CD4-positive, alpha-beta T cell (primary cell): ENCODE data around the gene DCST2. TPM values are rescaled to one million over a fixed set of nuclear protein-coding genes. Genes with fewer than 3 reads are reported as not detected.

Experiments used
- ATAC-seq: fragments of 200-7000 bp; cut with Tn5 transposase; one replicate; pipeline ENCODE4 v1.10.0; 2022; ENCODE audit warnings: mild to moderate bottlenecking; ENCODE audit not compliant: poor library complexity
- CTCF ChIA-PET: fragments of 350-600 bp; sonication (Branson Sonifier 250); formaldehyde crosslinking; loops from one replicate; lab custom pipeline; 2021; ENCODE audit warnings: antibody characterized with exemption, inconsistent platforms; lab: Charles Lee
- POLR2A ChIA-PET: fragments of 350-600 bp; sonication (Branson Sonifier 250); formaldehyde crosslinking; loops from one replicate; lab custom pipeline; 2021; ENCODE audit warnings: antibody characterized with exemption, inconsistent platforms; lab: Charles Lee
- DNase-seq, 14 experiments: peaks; one replicate each; pipeline ENCODE4 v3.0.0-alpha.2; 2013 to 2020; ENCODE audit warnings: mixed read lengths in 2 of 14
- H3K27ac ChIP-seq, 2 donors: one replicate each; pipeline versions ENCODE4 v1.5.1 to v1.7.0; 2013; ENCODE audit warnings: low read length in 2 of 2, low read depth in 1 of 2, mild to moderate bottlenecking in 1 of 2
- H3K27me3 ChIP-seq, 2 experiments: 1 replicate in 1 of 2; 2 replicates in 1 of 2; pipeline versions ENCODE4 v1.6.1 to v1.7.0; 2013; ENCODE audit warnings: low read length in 2 of 2, control low read depth in 1 of 2, mild to moderate bottlenecking in 1 of 2, moderate library complexity in 1 of 2; ENCODE audit not compliant: insufficient read depth in 2 of 2, control insufficient read depth in 1 of 2
- H3K36me3 ChIP-seq: one replicate; pipeline ENCODE4 v1.6.1; 2013; ENCODE audit warnings: low read length, control low read depth; ENCODE audit not compliant: insufficient read depth
- H3K4me1 ChIP-seq: one replicate; pipeline ENCODE4 v1.6.1; 2013; ENCODE audit warnings: low read length, control low read depth; ENCODE audit not compliant: insufficient read depth
- H3K4me3 ChIP-seq: one replicate; pipeline ENCODE4 v1.5.1; 2013; ENCODE audit warnings: mild to moderate bottlenecking, low read length, moderate library complexity
- H3K9me3 ChIP-seq, 2 experiments: 1 replicate in 1 of 2; 2 replicates in 1 of 2; pipeline versions ENCODE4 v1.6.1 to v1.7.0; 2013; ENCODE audit warnings: low read length in 2 of 2, mild to moderate bottlenecking in 2 of 2, control low read depth in 1 of 2, moderate library complexity in 1 of 2; ENCODE audit not compliant: control insufficient read depth in 1 of 2, insufficient read depth in 1 of 2
- H3K27ac Mint-ChIP-seq: one replicate; pipeline ENCODE4 v1.8.0; 2020; ENCODE audit warnings: mixed read lengths
- H3K27me3 Mint-ChIP-seq: one replicate; pipeline ENCODE4 v1.8.0; 2021; ENCODE audit warnings: mixed read lengths
- H3K36me3 Mint-ChIP-seq: one replicate; pipeline ENCODE4 v1.8.0; 2021; ENCODE audit warnings: low read depth, mixed read lengths
- H3K4me1 Mint-ChIP-seq: one replicate; pipeline ENCODE4 v1.8.0; 2021; ENCODE audit warnings: low read depth, mixed read lengths
- H3K4me3 Mint-ChIP-seq: one replicate; pipeline ENCODE4 v1.8.0; 2020; ENCODE audit warnings: mild to moderate bottlenecking, mixed read lengths
- H3K9me3 Mint-ChIP-seq: one replicate; pipeline ENCODE4 v1.8.0; 2020; ENCODE audit warnings: mixed read lengths
- intact Hi-C, 2 experiments: fragments of 100-400 bp; cut with DNase I in 1 of 2; cut with micrococcal nuclease in 1 of 2; formaldehyde crosslinking; loops; one replicate each; pipeline versions ENCODE4 v1.15.1 to v1.9.0; 2023 to 2025; cut with DNase I, micrococcal nuclease
- polyA plus RNA-seq, 2 donors: library from polyadenylated mRNA; unstranded; fragments of 120-200 nt; gene quantifications; one replicate each; pipeline ENCODE4 v1.2.1, GENCODE V29; 2013
- total RNA-seq, 174 experiments: library from RNA in 2 of 174; stranded (reverse) in 2 of 174; gene quantifications; one replicate each; pipeline ENCODE4 v1.2.3 and lab custom pipeline; 2021 to 2026
- TF ChIP-seq, protein P1 (sequence below): fragments of 200-600 bp; IDR thresholded peaks from one replicate; pipeline ENCODE4 v1.8.0; 2022; ENCODE audit warnings: antibody characterized with exemption, mild to moderate bottlenecking

DCST2 gene
- total RNA-seq (1 to 10 TPM; 1.4 to 2.2 TPM), total RNA-seq (lab: John Stamatoyannopoulos, UW) (0 to 6.3 (median 0.89) reads per million in 172 experiments)
- polyA plus RNA-seq (2013, experiment 1 of 2): 0.49 TPM
- polyA plus RNA-seq (2013, experiment 2 of 2): 0.86 TPM

DNA sequence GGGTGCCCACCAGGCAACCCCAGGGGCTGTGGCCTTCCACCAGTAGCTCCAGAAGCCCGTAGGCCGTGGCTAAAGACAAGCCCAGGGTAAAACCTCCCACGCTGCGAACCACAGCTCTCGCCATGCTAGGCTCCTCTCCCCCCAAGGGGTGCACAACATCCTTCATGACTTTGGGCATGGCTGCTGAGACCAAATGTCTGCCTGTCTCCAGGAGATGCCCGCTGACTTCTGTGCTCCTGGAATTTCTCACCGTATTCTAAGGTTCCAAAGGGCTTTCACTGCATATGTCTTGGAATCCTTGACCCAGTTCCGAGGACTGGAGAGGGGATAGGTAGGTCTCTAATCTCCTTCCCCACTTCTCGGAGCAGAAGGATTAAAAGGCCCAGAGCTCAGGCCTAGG lies at the start of gene DCST2, which contains the start of gene DCST1:
Gene DCST2, minus strand, starts transcription at position 258 of the 400 bp plus-strand sequence. Its CDS starts 80 bp downstream, at position 178.
Gene DCST1, plus strand, starts transcription at position 301 of the 400 bp plus-strand sequence. CDS start 213 bp downstream, outside the sequence.
- POLR2A ChIA-PET: no interaction called here
- no peak for ATAC-seq

GRCh38 chr1:155083052-155083541 lies 49.5 kb upstream of the DCST2 start:
- intact Hi-C loops: loop anchor here (10.0 kb wide), 4 partner anchors 128 to 758 kb away; partner anchors contain the start of genes AQP10 (in 1 of the 2), ATP8B2 (in 1 of the 2), IL6R (in 1 of the 2) and PBXIP1 (in 1 of the 2)
- no peaks in the 10 kb centered on the region for H3K36me3 ChIP-seq
- H3K9me3 Mint-ChIP-seq: no peaks in the 10 kb centered on the region
- peaks cover 64% of the 10 kb centered on the region for H3K4me1 Mint-ChIP-seq
- no peak overlapping the region for H3K4me3 ChIP-seq
- peak overlapping the region; percentile 70 for H3K4me3 Mint-ChIP-seq
- POLR2A ChIA-PET: no interaction called here
- TF ChIP-seq, protein P1, sequence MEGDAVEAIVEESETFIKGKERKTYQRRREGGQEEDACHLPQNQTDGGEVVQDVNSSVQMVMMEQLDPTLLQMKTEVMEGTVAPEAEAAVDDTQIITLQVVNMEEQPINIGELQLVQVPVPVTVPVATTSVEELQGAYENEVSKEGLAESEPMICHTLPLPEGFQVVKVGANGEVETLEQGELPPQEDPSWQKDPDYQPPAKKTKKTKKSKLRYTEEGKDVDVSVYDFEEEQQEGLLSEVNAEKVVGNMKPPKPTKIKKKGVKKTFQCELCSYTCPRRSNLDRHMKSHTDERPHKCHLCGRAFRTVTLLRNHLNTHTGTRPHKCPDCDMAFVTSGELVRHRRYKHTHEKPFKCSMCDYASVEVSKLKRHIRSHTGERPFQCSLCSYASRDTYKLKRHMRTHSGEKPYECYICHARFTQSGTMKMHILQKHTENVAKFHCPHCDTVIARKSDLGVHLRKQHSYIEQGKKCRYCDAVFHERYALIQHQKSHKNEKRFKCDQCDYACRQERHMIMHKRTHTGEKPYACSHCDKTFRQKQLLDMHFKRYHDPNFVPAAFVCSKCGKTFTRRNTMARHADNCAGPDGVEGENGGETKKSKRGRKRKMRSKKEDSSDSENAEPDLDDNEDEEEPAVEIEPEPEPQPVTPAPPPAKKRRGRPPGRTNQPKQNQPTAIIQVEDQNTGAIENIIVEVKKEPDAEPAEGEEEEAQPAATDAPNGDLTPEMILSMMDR: no peak
- DNase-seq: no peak
- no peak overlapping the region for H3K27ac ChIP-seq
- H3K27me3 Mint-ChIP-seq: peaks cover 42% of the 10 kb centered on the region
- H3K27ac Mint-ChIP-seq: no peak overlapping the region
- peaks cover 3% of the 10 kb centered on the region for H3K36me3 Mint-ChIP-seq
- CTCF ChIA-PET: no interaction called here
- H3K4me1 ChIP-seq: peaks cover 84% of the 10 kb centered on the region
- H3K27me3 ChIP-seq: peaks cover 46% of the 10 kb centered on the region in 2 experiments
- H3K9me3 ChIP-seq: peaks cover 0 to 30% of the 10 kb centered on the region in 2 experiments
- ATAC-seq: no peak

More for the DNA sequence above, at the start of gene DCST2, which contains the start of gene DCST1:
- CTCF ChIA-PET: interaction anchor here (1.1 kb wide), 1 partner anchor 17 kb away, joined by 3 read pairs; the partner anchor contains the start of gene ADAM15
- intact Hi-C loops: loop anchor here in 1 of 2 experiments (10.0 kb wide), 1 partner anchor 121 kb away; no protein-coding TSS in a partner anchor
- no peaks in the 10 kb centered on the region for H3K4me1 ChIP-seq
- no peaks in the 10 kb centered on the region for H3K4me1 Mint-ChIP-seq
- H3K27me3 Mint-ChIP-seq: no peaks in the 10 kb centered on the region
- DNase-seq: no peak
- no peaks in the 10 kb centered on the region for H3K9me3 ChIP-seq
- no peak within 1 kb of the TSS for H3K27ac Mint-ChIP-seq
- H3K4me3 ChIP-seq: no peak within 1 kb of the TSS
- H3K9me3 Mint-ChIP-seq: no peaks in the 10 kb centered on the region
- H3K36me3 Mint-ChIP-seq: no peaks in the 10 kb centered on the region
- no peaks in the 10 kb centered on the region for H3K27me3 ChIP-seq
- no peaks in the 10 kb centered on the region for H3K36me3 ChIP-seq
- TF ChIP-seq, protein P1: no peak
- H3K27ac ChIP-seq: no peak within 1 kb of the TSS
- no peak within 1 kb of the TSS for H3K4me3 Mint-ChIP-seq

- Mint-ChIP-seq H3K27ac (no peak overlapping the region), H3K4me1 (peaks cover 69% of the 10 kb centered on the region), H3K4me3 (peak overlapping the region; percentile 70), H3K9me3 (no peaks in the 10 kb centered on the region), H3K27me3 (peaks cover 42% of the 10 kb centered on the region), H3K36me3 (peaks cover 3% of the 10 kb centered on the region)
- H3K4me1 ChIP-seq: peaks cover 85% of the 10 kb centered on the region
- TF ChIP-seq, protein P1: no peak
- ChIA-PET POLR2A (no interaction called here), CTCF (interaction anchor here (0.6 kb wide), 1 partner anchor 12 kb away, joined by 3 read pairs; no protein-coding TSS in a partner anchor)
- ATAC-seq (no peak), DNase-seq (peak in 6 of 14 experiments; percentile 32 to 59 (median 44))
- peaks cover 46% of the 10 kb centered on the region in 2 experiments for H3K27me3 ChIP-seq
- no peak overlapping the region for H3K27ac ChIP-seq
- peak overlapping the region; percentile 34 for H3K4me3 ChIP-seq
- no peaks in the 10 kb centered on the region for H3K36me3 ChIP-seq
- intact Hi-C loops: loop anchor here (10.0 kb wide), 4 partner anchors 128 to 758 kb away; partner anchors contain the start of genes AQP10 (in 1 of the 2), ATP8B2 (in 1 of the 2), IL6R (in 1 of the 2) and PBXIP1 (in 1 of the 2)
- H3K9me3 ChIP-seq: peaks cover 0 to 30% of the 10 kb centered on the region in 2 experiments
Measured at GRCh38 chr1:155082301-155083051, 48.9 kb upstream of the DCST2 start.
